Measurements from ENCODE around the gene SEPTIN11. TPM values are rescaled to one million over a fixed set of nuclear protein-coding genes. Genes with fewer than 3 reads are reported as not detected.

The SEPTIN11 gene
- total RNA-seq, 1 experiment from 2014 or later: 121 TPM

DNA sequence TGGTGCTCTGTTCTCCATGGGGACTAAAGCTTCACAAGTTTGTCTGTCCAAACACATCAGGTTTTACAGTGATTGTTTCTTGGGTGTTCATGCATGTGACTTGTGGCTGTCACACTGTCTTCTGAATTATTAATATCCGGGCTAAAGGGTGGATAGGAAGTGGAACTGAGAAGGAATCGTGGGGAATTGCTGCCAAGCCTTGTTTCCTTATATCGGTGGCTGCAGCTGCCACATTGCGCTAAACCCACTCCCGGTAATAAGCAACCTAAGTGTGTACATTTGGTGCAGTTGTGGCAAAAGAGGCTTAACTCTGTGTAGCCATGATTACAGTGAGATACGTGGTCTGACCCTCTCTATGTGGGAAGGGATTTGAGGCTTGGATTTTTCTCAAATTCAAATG, 30.7 kb downstream of the SEPTIN11 start:
- CTCF ChIA-PET: no interaction called here
- H3K27me3 ChIP-seq (replicated peaks; ENCODE audit: insufficient read depth, low read depth, low read length, poor library complexity): no peaks in the 10 kb centered on the region
- TF ChIP-seq, protein P1, sequence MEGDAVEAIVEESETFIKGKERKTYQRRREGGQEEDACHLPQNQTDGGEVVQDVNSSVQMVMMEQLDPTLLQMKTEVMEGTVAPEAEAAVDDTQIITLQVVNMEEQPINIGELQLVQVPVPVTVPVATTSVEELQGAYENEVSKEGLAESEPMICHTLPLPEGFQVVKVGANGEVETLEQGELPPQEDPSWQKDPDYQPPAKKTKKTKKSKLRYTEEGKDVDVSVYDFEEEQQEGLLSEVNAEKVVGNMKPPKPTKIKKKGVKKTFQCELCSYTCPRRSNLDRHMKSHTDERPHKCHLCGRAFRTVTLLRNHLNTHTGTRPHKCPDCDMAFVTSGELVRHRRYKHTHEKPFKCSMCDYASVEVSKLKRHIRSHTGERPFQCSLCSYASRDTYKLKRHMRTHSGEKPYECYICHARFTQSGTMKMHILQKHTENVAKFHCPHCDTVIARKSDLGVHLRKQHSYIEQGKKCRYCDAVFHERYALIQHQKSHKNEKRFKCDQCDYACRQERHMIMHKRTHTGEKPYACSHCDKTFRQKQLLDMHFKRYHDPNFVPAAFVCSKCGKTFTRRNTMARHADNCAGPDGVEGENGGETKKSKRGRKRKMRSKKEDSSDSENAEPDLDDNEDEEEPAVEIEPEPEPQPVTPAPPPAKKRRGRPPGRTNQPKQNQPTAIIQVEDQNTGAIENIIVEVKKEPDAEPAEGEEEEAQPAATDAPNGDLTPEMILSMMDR (conservative IDR thresholded peaks at IDR 0.05; ENCODE audit: low read depth, low read length): no peak
- no peak for TF ChIP-seq EZH2 (IDR thresholded peaks at IDR 0.05; ENCODE audit: borderline replicate concordance, low read depth, low read length, poor library complexity, severe bottlenecking)
- H3K36me3 ChIP-seq (ENCODE audit: insufficient read depth, low read length, poor library complexity, severe bottlenecking): no peaks in the 10 kb centered on the region
- intact Hi-C loops (cut with micrococcal nuclease; ENCODE audit: unreplicated experiment): no loop called here
- H3K27ac ChIP-seq (ENCODE audit: low read depth, low read length, poor library complexity, severe bottlenecking): peak overlapping the region; percentile 50
- H3K4me1 ChIP-seq (ENCODE audit: insufficient read depth, low read length, poor library complexity, severe bottlenecking): peaks cover 53% of the 10 kb centered on the region
- H3K9me3 ChIP-seq (ENCODE audit: low read depth, low read length, poor library complexity, severe bottlenecking): no peaks in the 10 kb centered on the region
- POLR2A ChIA-PET (ENCODE audit: low non-redundant PET): no interaction called here
- peak; percentile 9 for DNase-seq (ENCODE audit: low spot score)
- H3K4me3 ChIP-seq (ENCODE audit: low read depth, low read length, poor library complexity, severe bottlenecking): no peak overlapping the region
- BruUV-seq (replicated peaks): no TSS peak

DNA sequence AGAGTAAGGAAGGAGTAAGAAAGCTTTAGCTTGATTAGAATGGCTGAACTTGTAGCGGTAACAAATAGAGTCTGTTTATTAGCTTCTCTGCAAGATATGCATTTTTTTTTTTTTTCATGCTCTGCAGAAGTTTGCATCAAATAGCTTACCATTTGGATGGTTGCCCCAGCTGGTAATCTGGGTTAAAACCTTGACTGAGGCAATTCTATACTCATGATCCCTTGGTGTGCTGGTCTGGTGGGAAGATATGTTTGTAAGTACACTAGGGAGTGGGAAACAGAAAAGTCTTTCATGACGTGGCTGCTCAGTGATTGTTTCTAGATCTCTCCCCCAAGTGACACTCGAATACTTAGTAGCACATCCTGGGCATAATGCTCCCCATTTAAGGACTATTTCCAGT, 32.1 kb downstream of the SEPTIN11 start:
- no TSS peak for BruUV-seq (replicated peaks)
- TF ChIP-seq EZH2 (IDR thresholded peaks at IDR 0.05; ENCODE audit: borderline replicate concordance, low read depth, low read length, poor library complexity, severe bottlenecking): no peak
- TF ChIP-seq, protein P1 (conservative IDR thresholded peaks at IDR 0.05; ENCODE audit: low read depth, low read length): no peak
- Histone ChIP-seq H3K4me3 (ENCODE audit: low read depth, low read length, poor library complexity, severe bottlenecking) (no peak overlapping the region), H3K9me3 (ENCODE audit: low read depth, low read length, poor library complexity, severe bottlenecking) (no peaks in the 10 kb centered on the region), H3K27me3 (replicated peaks; ENCODE audit: insufficient read depth, low read depth, low read length, poor library complexity) (no peaks in the 10 kb centered on the region), H3K27ac (ENCODE audit: low read depth, low read length, poor library complexity, severe bottlenecking) (peak overlapping the region; percentile 87), H3K36me3 (ENCODE audit: insufficient read depth, low read length, poor library complexity, severe bottlenecking) (no peaks in the 10 kb centered on the region), H3K4me1 (ENCODE audit: insufficient read depth, low read length, poor library complexity, severe bottlenecking) (peaks cover 65% of the 10 kb centered on the region)
- DNase-seq (ENCODE audit: low spot score): no peak
- POLR2A ChIA-PET (ENCODE audit: low non-redundant PET): no interaction called here
- intact Hi-C loops (cut with micrococcal nuclease; ENCODE audit: unreplicated experiment): no loop called here
- CTCF ChIA-PET: no interaction called here

DNA sequence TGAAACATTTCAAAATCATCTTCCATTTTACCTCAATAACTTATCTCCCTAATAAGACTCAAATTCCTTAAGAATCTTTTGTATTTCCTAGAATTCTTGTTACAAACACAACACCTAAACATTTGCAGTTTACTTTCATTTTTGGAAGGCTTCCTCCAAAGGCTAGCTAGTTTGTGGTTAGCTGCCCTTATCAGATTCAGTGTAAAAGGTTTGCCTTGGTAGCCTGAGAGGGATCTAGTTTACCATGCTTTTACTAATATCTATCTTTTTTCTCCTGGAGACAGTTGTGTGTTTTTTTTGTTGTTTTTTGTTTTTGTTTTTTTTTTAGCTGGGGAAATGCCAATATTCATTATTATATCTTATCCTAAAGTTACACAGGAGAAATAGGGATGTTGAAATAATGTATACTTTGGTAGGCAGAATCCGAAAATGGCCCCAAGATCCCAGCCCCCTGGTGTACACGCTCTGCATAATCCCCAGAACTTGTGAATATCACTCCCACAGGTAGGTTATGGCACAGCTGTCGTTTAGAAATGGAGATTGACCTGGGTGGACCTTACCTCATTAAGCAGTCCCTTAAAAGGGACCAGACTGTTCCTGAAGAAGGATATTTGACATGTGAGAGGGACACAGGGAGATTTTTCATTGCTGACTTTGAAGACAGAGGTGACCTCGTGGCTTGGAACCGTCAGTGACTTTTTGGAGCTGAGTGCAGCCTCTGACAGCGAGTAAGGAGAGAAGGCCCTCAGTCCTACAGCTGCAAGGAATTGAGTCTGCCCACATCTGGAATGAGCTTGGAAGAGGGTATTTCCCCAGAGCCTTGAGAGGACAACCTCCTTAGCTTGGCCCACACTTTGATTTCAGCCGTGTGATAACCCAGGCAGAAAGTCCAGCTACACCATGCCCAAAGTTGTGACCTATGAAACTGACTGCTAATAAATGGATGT, 33.4 kb downstream of the SEPTIN11 start:
- no peak overlapping the region for H3K4me3 ChIP-seq (ENCODE audit: low read depth, low read length, poor library complexity, severe bottlenecking)
- no peak for DNase-seq (ENCODE audit: low spot score)
- peaks cover 66% of the 10 kb centered on the region for H3K4me1 ChIP-seq (ENCODE audit: insufficient read depth, low read length, poor library complexity, severe bottlenecking)
- intact Hi-C loops (cut with micrococcal nuclease; ENCODE audit: unreplicated experiment): no loop called here
- H3K27ac ChIP-seq (ENCODE audit: low read depth, low read length, poor library complexity, severe bottlenecking): peak overlapping the region; percentile 87
- BruUV-seq (replicated peaks): no TSS peak
- POLR2A ChIA-PET (ENCODE audit: low non-redundant PET): no interaction called here
- no peaks in the 10 kb centered on the region for H3K27me3 ChIP-seq (replicated peaks; ENCODE audit: insufficient read depth, low read depth, low read length, poor library complexity)
- no peaks in the 10 kb centered on the region for H3K9me3 ChIP-seq (ENCODE audit: low read depth, low read length, poor library complexity, severe bottlenecking)
- TF ChIP-seq EZH2 (IDR thresholded peaks at IDR 0.05; ENCODE audit: borderline replicate concordance, low read depth, low read length, poor library complexity, severe bottlenecking): no peak
- TF ChIP-seq, protein P1 (conservative IDR thresholded peaks at IDR 0.05; ENCODE audit: low read depth, low read length): 0 out of 2 replicates have a peak, but pooled peaks have one; percentile 13
- CTCF ChIA-PET: no interaction called here
- no peaks in the 10 kb centered on the region for H3K36me3 ChIP-seq (ENCODE audit: insufficient read depth, low read length, poor library complexity, severe bottlenecking)
